HUES64 (cell line): ENCODE measurements around the gene RSBN1.

ENCODE experiments used
- H3K27ac ChIP-seq: 2 replicates; pipeline ENCODE4 v1.7.0; 2013; ENCODE audit warnings: low read depth, low read length, inconsistent platforms
- H3K27me3 ChIP-seq: 2 replicates; pipeline ENCODE4 v1.6.1; 2013; ENCODE audit warnings: mild to moderate bottlenecking, low read length; ENCODE audit not compliant: insufficient read depth
- H3K36me3 ChIP-seq: 2 replicates; pipeline ENCODE4 v1.6.1; 2013; ENCODE audit warnings: mild to moderate bottlenecking, low read length; ENCODE audit not compliant: insufficient read depth
- H3K4me1 ChIP-seq: 2 replicates; pipeline ENCODE4 v1.6.1; 2013; ENCODE audit warnings: mild to moderate bottlenecking, low read length, moderate library complexity; ENCODE audit not compliant: insufficient read depth
- H3K4me3 ChIP-seq: 2 replicates; pipeline ENCODE4 v1.5.1; 2013; ENCODE audit warnings: mild to moderate bottlenecking, low read length, moderate library complexity
- H3K9ac ChIP-seq: 2 replicates; pipeline ENCODE4 v1.6.1; 2013; ENCODE audit warnings: mild to moderate bottlenecking, low read depth, low read length
- H3K9me3 ChIP-seq: 2 replicates; pipeline ENCODE4 v1.6.1; 2013; ENCODE audit warnings: low read depth, low read length; ENCODE audit not compliant: insufficient read depth
- WGBS: fragments of 150-250, 120-280 bp; methylation state at CpG from one replicate; pipeline ENCODE4 v1.1.7; 2013; ENCODE audit warnings: missing lambda C conversion rate; 5-methylcytosine and 5-hydroxymethylcytosine counted together

RSBN1 gene

GRCh38 chr1:113850127-113850796, 38.0 kb upstream of the RSBN1 start:
- H3K27me3 ChIP-seq: no peaks in the 10 kb centered on the region
- peaks cover 6% of the 10 kb centered on the region; the same call in 1 of the 2 replicates for H3K9me3 ChIP-seq
- H3K9ac ChIP-seq: no peak overlapping the region
- H3K36me3 ChIP-seq: no peaks in the 10 kb centered on the region
- 90% methylated on average over 2 of the region's 3 CpGs for WGBS
- H3K27ac ChIP-seq: no peak overlapping the region
- no peak overlapping the region for H3K4me3 ChIP-seq
- H3K4me1 ChIP-seq: no peaks in the 10 kb centered on the region

DNA sequence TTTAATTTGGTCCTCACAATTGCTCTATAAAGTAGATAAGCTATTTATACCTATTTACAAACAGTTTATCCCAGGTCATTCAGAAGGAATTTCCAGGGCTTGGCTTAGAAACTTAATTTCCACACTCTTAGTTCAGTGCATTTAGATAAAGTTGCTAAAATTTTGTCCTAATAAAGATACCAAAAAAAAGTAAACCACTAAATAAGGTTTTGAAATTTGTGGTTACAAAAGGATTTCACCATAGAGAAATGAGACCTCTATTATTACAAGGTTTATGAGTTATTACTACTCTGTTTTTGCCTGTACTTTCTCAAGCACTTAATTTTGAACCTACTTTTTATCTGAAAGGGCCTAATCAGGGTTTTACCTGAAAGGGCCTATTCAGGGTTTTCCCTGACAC, 36.8 kb upstream of the RSBN1 start:
- H3K27ac ChIP-seq: no peak overlapping the region
- H3K4me1 ChIP-seq: no peaks in the 10 kb centered on the region
- H3K36me3 ChIP-seq: no peaks in the 10 kb centered on the region
- H3K4me3 ChIP-seq: no peak overlapping the region
- no peaks in the 10 kb centered on the region for H3K27me3 ChIP-seq
- no peak overlapping the region for H3K9ac ChIP-seq
- H3K9me3 ChIP-seq: peaks cover 6% of the 10 kb centered on the region; the same call in 1 of the 2 replicates

- Histone ChIP-seq H3K27me3 (no peaks in the 10 kb centered on the region), H3K36me3 (no peaks in the 10 kb centered on the region), H3K9me3 (peaks cover 6% of the 10 kb centered on the region; the same call in 1 of the 2 replicates), H3K27ac (no peak overlapping the region), H3K9ac (no peak overlapping the region), H3K4me1 (no peaks in the 10 kb centered on the region), H3K4me3 (no peak overlapping the region)
- WGBS: no CpG with 5 or more reads among the region's 2 CpGs
Observed at GRCh38 chr1:113846391-113847035, 34.2 kb upstream of the RSBN1 start.

- Histone ChIP-seq H3K27ac (no peak overlapping the region), H3K27me3 (no peaks in the 10 kb centered on the region), H3K36me3 (no peaks in the 10 kb centered on the region), H3K9ac (no peak overlapping the region), H3K4me1 (no peaks in the 10 kb centered on the region), H3K9me3 (no peaks in the 10 kb centered on the region), H3K4me3 (no peak overlapping the region)
- 85% methylated on average over 1 of the region's 1 CpG for WGBS
Observed at GRCh38 chr1:113836534-113836933, 24.3 kb upstream of the RSBN1 start.

DNA sequence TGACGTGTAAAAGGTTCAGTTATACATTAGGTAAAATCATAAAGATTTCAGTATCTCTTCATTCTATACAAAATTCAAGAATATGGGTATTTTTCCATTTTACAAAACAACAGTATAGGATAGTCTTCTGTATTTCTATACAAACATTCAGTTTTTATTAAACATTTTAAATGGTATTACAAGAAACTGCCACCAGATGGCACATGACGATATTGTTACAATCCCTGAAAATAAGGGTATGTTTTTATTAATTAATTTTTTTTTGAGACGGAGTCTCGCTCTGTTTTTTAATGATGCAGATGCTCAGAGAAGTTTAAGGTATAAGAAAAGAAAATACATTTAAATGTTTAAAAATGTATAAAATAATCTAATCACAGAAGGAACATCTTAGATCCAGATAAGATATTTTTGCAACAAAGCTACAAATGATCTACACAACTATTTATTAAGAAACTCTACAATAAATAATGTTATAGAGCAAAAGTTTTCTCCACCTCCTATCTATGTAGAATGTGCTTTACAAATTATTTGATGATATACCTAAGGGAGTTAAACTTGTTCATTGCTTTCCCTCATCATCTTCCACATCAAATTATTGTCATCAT, 23.5 kb upstream of the RSBN1 start:
- no peak overlapping the region for H3K4me3 ChIP-seq
- no peaks in the 10 kb centered on the region for H3K27me3 ChIP-seq
- H3K27ac ChIP-seq: no peak overlapping the region
- H3K36me3 ChIP-seq: no peaks in the 10 kb centered on the region
- no peaks in the 10 kb centered on the region for H3K4me1 ChIP-seq
- no peaks in the 10 kb centered on the region for H3K9me3 ChIP-seq
- WGBS: 33% methylated on average over 3 of the region's 4 CpGs
- H3K9ac ChIP-seq: no peak overlapping the region

- H3K9ac ChIP-seq: no peak overlapping the region
- H3K36me3 ChIP-seq: no peaks in the 10 kb centered on the region
- H3K4me1 ChIP-seq: no peaks in the 10 kb centered on the region
- WGBS: 95% methylated on average over 1 of the region's 2 CpGs
- no peak overlapping the region for H3K4me3 ChIP-seq
- H3K9me3 ChIP-seq: no peaks in the 10 kb centered on the region
- H3K27ac ChIP-seq: no peak overlapping the region
- no peaks in the 10 kb centered on the region for H3K27me3 ChIP-seq
Observed at GRCh38 chr1:113834716-113835115, 22.4 kb upstream of the RSBN1 start.

- Histone ChIP-seq H3K36me3 (no peaks in the 10 kb centered on the region), H3K4me1 (no peaks in the 10 kb centered on the region), H3K27me3 (no peaks in the 10 kb centered on the region), H3K4me3 (no peak overlapping the region), H3K27ac (no peak overlapping the region), H3K9me3 (no peaks in the 10 kb centered on the region), H3K9ac (no peak overlapping the region)
- WGBS: 95% methylated on average over 3 of the region's 3 CpGs
Observed at GRCh38 chr1:113830039-113830438, 17.8 kb upstream of the RSBN1 start.

DNA sequence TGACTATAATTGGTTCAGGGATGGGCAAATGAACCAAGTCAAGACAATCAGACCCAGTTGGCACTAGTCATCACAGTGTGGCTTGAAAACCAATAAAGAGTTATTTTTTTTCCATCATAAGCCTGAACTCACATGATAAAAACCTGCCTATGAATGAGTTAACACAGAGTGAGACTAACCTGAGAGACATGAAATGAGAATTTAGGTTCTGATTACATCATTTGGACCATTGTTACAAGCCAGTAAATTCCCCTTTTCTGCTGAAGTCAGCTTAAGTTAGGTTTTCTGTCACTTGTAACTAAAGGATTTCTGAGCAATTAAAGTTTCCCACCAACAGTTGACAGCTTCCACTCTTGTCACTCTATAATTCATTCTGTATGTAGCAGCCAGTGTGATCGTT, 9.6 kb upstream of the RSBN1 start:
- H3K27ac ChIP-seq: no peak overlapping the region
- no peak overlapping the region for H3K4me3 ChIP-seq
- no peaks in the 10 kb centered on the region for H3K4me1 ChIP-seq
- H3K36me3 ChIP-seq: no peaks in the 10 kb centered on the region
- no CpG with 5 or more reads among the region's 1 CpG for WGBS
- H3K9me3 ChIP-seq: no peaks in the 10 kb centered on the region
- H3K9ac ChIP-seq: no peak overlapping the region
- H3K27me3 ChIP-seq: no peaks in the 10 kb centered on the region

- H3K4me3 ChIP-seq: no peak overlapping the region
- H3K9me3 ChIP-seq: no peaks in the 10 kb centered on the region
- no peak overlapping the region for H3K9ac ChIP-seq
- H3K27ac ChIP-seq: no peak overlapping the region
- no peaks in the 10 kb centered on the region for H3K27me3 ChIP-seq
- 100% methylated on average over 1 of the region's 2 CpGs for WGBS
- no peaks in the 10 kb centered on the region for H3K4me1 ChIP-seq
- no peaks in the 10 kb centered on the region for H3K36me3 ChIP-seq
Observed at GRCh38 chr1:113818578-113818977, 6.3 kb upstream of the RSBN1 start.

GRCh38 chr1:113813218-113813617, 942 bp upstream of the RSBN1 start:
- Histone ChIP-seq H3K4me3 (peak overlapping the region; percentile 82; the same call in 1 of the 2 replicates), H3K9me3 (no peaks in the 10 kb centered on the region), H3K36me3 (no peaks in the 10 kb centered on the region), H3K4me1 (peaks cover 14% of the 10 kb centered on the region), H3K27me3 (no peaks in the 10 kb centered on the region), H3K27ac (no peak overlapping the region), H3K9ac (no peak overlapping the region)
- 94% methylated on average over 15 of the region's 15 CpGs for WGBS

DNA sequence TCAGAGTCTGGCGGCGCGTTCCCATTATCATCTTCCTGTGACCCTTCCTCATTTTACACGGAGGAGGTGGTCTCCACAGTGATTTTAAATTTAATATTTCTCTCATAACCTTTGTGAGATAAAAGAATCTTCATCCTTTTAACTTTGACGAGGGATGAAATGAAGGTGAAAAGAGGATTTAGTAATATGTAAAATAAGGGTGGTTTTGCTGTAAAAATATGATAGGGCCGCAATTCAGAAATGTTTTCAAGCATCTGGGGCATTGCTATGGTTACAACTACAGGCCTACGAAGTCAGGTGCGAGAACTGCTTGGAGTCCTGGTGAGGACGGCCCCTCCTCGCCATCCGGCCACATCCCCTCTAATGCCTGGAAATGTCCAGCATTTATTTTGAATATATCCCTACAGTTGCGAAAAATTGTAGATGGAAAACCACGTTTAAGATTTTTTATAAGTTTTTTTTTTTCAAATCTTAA, 422 bp upstream of the RSBN1 start:
- Histone ChIP-seq H3K27ac (peak overlapping the region; percentile 89), H3K9ac (peak overlapping the region; percentile 80), H3K36me3 (no peaks in the 10 kb centered on the region), H3K27me3 (no peaks in the 10 kb centered on the region), H3K9me3 (no peaks in the 10 kb centered on the region), H3K4me1 (peaks cover 14% of the 10 kb centered on the region), H3K4me3 (peak overlapping the region; percentile 82)
- 41% methylated on average over 12 of the region's 13 CpGs for WGBS
